ACC112 (cell line): ENCODE results near the gene INPP4B.

Source experiments
- H2AFZ ChIP-seq: fragments of 200-600 bp; sonication (generic); one replicate; pipeline ENCODE4 v1.6.0; 2017; ENCODE audit warnings: antibody characterized with exemption, low read length; ENCODE audit not compliant: unreplicated experiment
- H3K27ac ChIP-seq: fragments of 200-600 bp; sonication (generic); 2 replicates; pipeline ENCODE4 v1.5.1; 2014; ENCODE audit warnings: low read depth, mild to moderate bottlenecking, antibody characterized with exemption, low read length, moderate library complexity
- H3K27me3 ChIP-seq: fragments of 200-600 bp; sonication (generic); 2 replicates; pipeline ENCODE4 v1.6.1; 2014; ENCODE audit warnings: mild to moderate bottlenecking, antibody characterized with exemption, low read length, moderate library complexity, mixed read lengths; ENCODE audit not compliant: insufficient read depth
- H3K36me3 ChIP-seq: fragments of 200-600 bp; sonication (generic); 2 replicates; pipeline ENCODE4 v1.6.1; 2016; ENCODE audit warnings: mild to moderate bottlenecking, antibody characterized with exemption, low read length, moderate library complexity, mixed read lengths; ENCODE audit not compliant: insufficient read depth
- H3K4me1 ChIP-seq: fragments of 200-600 bp; sonication (generic); one replicate; pipeline ENCODE4 v1.6.1; 2016; ENCODE audit warnings: low read length, mixed read lengths; ENCODE audit not compliant: insufficient read depth, unreplicated experiment, control insufficient read depth
- H3K4me3 ChIP-seq: fragments of 200-600 bp; sonication (generic); 2 replicates; pipeline ENCODE4 v1.5.1; 2014; ENCODE audit warnings: mild to moderate bottlenecking, low read depth, low read length
- H3K79me2 ChIP-seq: fragments of 200-600 bp; sonication (generic); one replicate; pipeline ENCODE4 v1.6.0; 2016; ENCODE audit warnings: low read length; ENCODE audit not compliant: control insufficient read depth, unreplicated experiment, insufficient read depth

INPP4B gene

GRCh38 chr4:142416121-142416520 lies 430.0 kb downstream of the INPP4B start:
- H3K36me3 ChIP-seq = no peaks in the 10 kb centered on the region

GRCh38 chr4:142414366-142414990 lies 431.6 kb downstream of the INPP4B start:
- no peaks in the 10 kb centered on the region for H3K36me3 ChIP-seq
- no peak overlapping the region for H3K4me3 ChIP-seq
- no peak overlapping the region for H2AFZ ChIP-seq
- H3K27me3 ChIP-seq = no peaks in the 10 kb centered on the region
- no peaks in the 10 kb centered on the region for H3K79me2 ChIP-seq
- peaks cover 9% of the 10 kb centered on the region for H3K4me1 ChIP-seq
- no peak overlapping the region for H3K27ac ChIP-seq

More at GRCh38 chr4:142416121-142416520, 430.0 kb downstream of the INPP4B start:
- Histone ChIP-seq H3K27ac (peak overlapping the region; percentile 59), H3K79me2 (no peaks in the 10 kb centered on the region), H3K27me3 (no peaks in the 10 kb centered on the region), H2AFZ (no peak overlapping the region), H3K4me3 (no peak overlapping the region), H3K4me1 (peaks cover 9% of the 10 kb centered on the region)

GRCh38 chr4:142413485-142413884 lies 432.6 kb downstream of the INPP4B start:
- no peaks in the 10 kb centered on the region for H3K36me3 ChIP-seq
- H3K27ac ChIP-seq = no peak overlapping the region
- no peaks in the 10 kb centered on the region for H3K27me3 ChIP-seq
- peaks cover 16% of the 10 kb centered on the region for H3K4me1 ChIP-seq
- no peak overlapping the region for H2AFZ ChIP-seq
- no peaks in the 10 kb centered on the region for H3K79me2 ChIP-seq
- no peak overlapping the region for H3K4me3 ChIP-seq

- Histone ChIP-seq H3K4me1 (peaks cover 28% of the 10 kb centered on the region), H3K36me3 (no peaks in the 10 kb centered on the region), H3K27me3 (no peaks in the 10 kb centered on the region), H3K4me3 (no peak overlapping the region), H3K79me2 (no peaks in the 10 kb centered on the region), H2AFZ (no peak overlapping the region), H3K27ac (no peak overlapping the region)
These were observed 434.1 kb downstream of the INPP4B start for GRCh38 chr4:142411993-142412392.

GRCh38 chr4:142408003-142408441 lies 438.1 kb downstream of the INPP4B start:
- H3K27me3 ChIP-seq = no peaks in the 10 kb centered on the region
- peaks cover 4% of the 10 kb centered on the region for H3K79me2 ChIP-seq
- no peak overlapping the region for H2AFZ ChIP-seq
- no peaks in the 10 kb centered on the region for H3K36me3 ChIP-seq
- peak overlapping the region; percentile 92 for H3K27ac ChIP-seq
- no peak overlapping the region for H3K4me3 ChIP-seq
- peaks cover 37% of the 10 kb centered on the region for H3K4me1 ChIP-seq

GRCh38 chr4:142407596-142407995 lies 438.5 kb downstream of the INPP4B start:
- peaks cover 9% of the 10 kb centered on the region for H3K79me2 ChIP-seq
- no peaks in the 10 kb centered on the region for H3K27me3 ChIP-seq
- H3K27ac ChIP-seq = peak overlapping the region; percentile 92
- no peak overlapping the region for H2AFZ ChIP-seq
- H3K4me1 ChIP-seq = peaks cover 41% of the 10 kb centered on the region
- H3K36me3 ChIP-seq = no peaks in the 10 kb centered on the region
- no peak overlapping the region for H3K4me3 ChIP-seq

GRCh38 chr4:142406917-142407501 lies 439.1 kb downstream of the INPP4B start:
- Histone ChIP-seq H3K4me1 (peaks cover 47% of the 10 kb centered on the region), H3K27ac (peak overlapping the region; percentile 92), H3K36me3 (no peaks in the 10 kb centered on the region), H3K27me3 (no peaks in the 10 kb centered on the region), H3K4me3 (peak overlapping the region; percentile 73), H2AFZ (peak overlapping the region; percentile 96), H3K79me2 (peaks cover 11% of the 10 kb centered on the region)

GRCh38 chr4:142406499-142406835 lies 439.6 kb downstream of the INPP4B start:
- peak overlapping the region; percentile 73 for H3K4me3 ChIP-seq
- peak overlapping the region; percentile 96 for H2AFZ ChIP-seq
- peak overlapping the region; percentile 92 for H3K27ac ChIP-seq

GRCh38 chr4:142405695-142406498 lies 440.2 kb downstream of the INPP4B start:
- peaks cover 53% of the 10 kb centered on the region for H3K4me1 ChIP-seq
- peak overlapping the region; percentile 73 for H3K4me3 ChIP-seq
- peak overlapping the region; percentile 96 for H2AFZ ChIP-seq
- no peaks in the 10 kb centered on the region for H3K36me3 ChIP-seq
- H3K27ac ChIP-seq = peak overlapping the region; percentile 92
- H3K27me3 ChIP-seq = no peaks in the 10 kb centered on the region
- H3K79me2 ChIP-seq = peaks cover 14% of the 10 kb centered on the region

More at GRCh38 chr4:142406499-142406835, 439.6 kb downstream of the INPP4B start:
- no peaks in the 10 kb centered on the region for H3K36me3 ChIP-seq
- peaks cover 52% of the 10 kb centered on the region for H3K4me1 ChIP-seq
- H3K27me3 ChIP-seq = no peaks in the 10 kb centered on the region
- peaks cover 14% of the 10 kb centered on the region for H3K79me2 ChIP-seq

GRCh38 chr4:142405021-142405694 lies 440.9 kb downstream of the INPP4B start:
- peak overlapping the region; percentile 92 for H3K27ac ChIP-seq
- H3K79me2 ChIP-seq = peaks cover 14% of the 10 kb centered on the region
- no peaks in the 10 kb centered on the region for H3K36me3 ChIP-seq
- peak overlapping the region; percentile 96 for H2AFZ ChIP-seq
- H3K4me1 ChIP-seq = peaks cover 57% of the 10 kb centered on the region
- H3K27me3 ChIP-seq = no peaks in the 10 kb centered on the region
- peak overlapping the region; percentile 73 for H3K4me3 ChIP-seq
